Activated CD8-positive, alpha-beta T cell treated with anti-CD3 and anti-CD28 coated beads for 36 hours (primary cell): Measurements from ENCODE around the gene LANCL2. TPM values are rescaled to one million over a fixed set of nuclear protein-coding genes. Genes with fewer than 3 reads are reported as not detected.

ENCODE experiments used
- ATAC-seq: fragments of 200-7000 bp; cut with Tn5 transposase; one replicate; pipeline ENCODE4 v1.10.0; 2021; ENCODE audit warnings: mild to moderate bottlenecking, moderate library complexity
- CTCF ChIA-PET: fragments of 350-600 bp; sonication (Branson Sonifier 250); formaldehyde crosslinking; loops from one replicate; lab custom pipeline; 2021; ENCODE audit warnings: antibody characterized with exemption; lab: Charles Lee
- POLR2A ChIA-PET: fragments of 350-600 bp; sonication (Branson Sonifier 250); formaldehyde crosslinking; loops from one replicate; lab custom pipeline; 2021; ENCODE audit warnings: antibody characterized with exemption; lab: Charles Lee
- DNase-seq: peaks from one replicate; pipeline ENCODE4 v3.0.0-alpha.2; 2020
- H3K27ac Mint-ChIP-seq: one replicate; pipeline ENCODE4 v1.8.0; 2021; ENCODE audit warnings: mild to moderate bottlenecking, mixed read lengths
- H3K27me3 Mint-ChIP-seq: one replicate; pipeline ENCODE4 v1.8.0; 2021; ENCODE audit warnings: mixed read lengths
- H3K36me3 Mint-ChIP-seq: one replicate; pipeline ENCODE4 v1.8.0; 2021; ENCODE audit warnings: low read depth, mixed read lengths
- H3K4me1 Mint-ChIP-seq: one replicate; pipeline ENCODE4 v1.8.0; 2021; ENCODE audit warnings: low read depth, mixed read lengths
- H3K4me3 Mint-ChIP-seq: one replicate; pipeline ENCODE4 v1.8.0; 2021; ENCODE audit warnings: mild to moderate bottlenecking, moderate library complexity, mixed read lengths
- H3K9me3 Mint-ChIP-seq: one replicate; pipeline ENCODE4 v1.8.0; 2021; ENCODE audit warnings: mixed read lengths
- intact Hi-C: fragments of 100-400 bp; cut with micrococcal nuclease; formaldehyde crosslinking; loops from one replicate; pipeline ENCODE4 v1.10.0; 2022
- total RNA-seq, 2 experiments: library from RNA; stranded (reverse); gene quantifications; one replicate each; pipeline ENCODE4 v1.2.3, GENCODE V29; 2021
- TF ChIP-seq, protein P1 (sequence below): fragments of 200-600 bp; IDR thresholded peaks from one replicate; pipeline ENCODE4 v1.8.0; 2022; ENCODE audit warnings: antibody characterized with exemption, mild to moderate bottlenecking

LANCL2 gene
- total RNA-seq, 2 experiments from 2014 or later, result 10.7 to 10.8 TPM

GRCh38 chr7:55425141-55425752, 60.1 kb downstream of the LANCL2 start:
- Mint-ChIP-seq H3K4me1 (peaks cover 9% of the 10 kb centered on the region), H3K4me3 (no peak overlapping the region), H3K27me3 (no peaks in the 10 kb centered on the region), H3K36me3 (peaks cover 11% of the 10 kb centered on the region), H3K9me3 (no peaks in the 10 kb centered on the region), H3K27ac (no peak overlapping the region)
- ATAC-seq, result no peak
- intact Hi-C loops, result no loop called here
- ChIA-PET CTCF (interaction anchor here (2.8 kb wide), 1 partner anchor 10 kb away, joined by 19 read pairs; no protein-coding TSS in a partner anchor), POLR2A (interaction anchor here (0.5 to 1.2 kb wide), 2 partner anchors 18 to 561 kb away, joined by 3 read pairs; no protein-coding TSS in a partner anchor)
- DNase-seq, result no peak
- TF ChIP-seq, protein P1, sequence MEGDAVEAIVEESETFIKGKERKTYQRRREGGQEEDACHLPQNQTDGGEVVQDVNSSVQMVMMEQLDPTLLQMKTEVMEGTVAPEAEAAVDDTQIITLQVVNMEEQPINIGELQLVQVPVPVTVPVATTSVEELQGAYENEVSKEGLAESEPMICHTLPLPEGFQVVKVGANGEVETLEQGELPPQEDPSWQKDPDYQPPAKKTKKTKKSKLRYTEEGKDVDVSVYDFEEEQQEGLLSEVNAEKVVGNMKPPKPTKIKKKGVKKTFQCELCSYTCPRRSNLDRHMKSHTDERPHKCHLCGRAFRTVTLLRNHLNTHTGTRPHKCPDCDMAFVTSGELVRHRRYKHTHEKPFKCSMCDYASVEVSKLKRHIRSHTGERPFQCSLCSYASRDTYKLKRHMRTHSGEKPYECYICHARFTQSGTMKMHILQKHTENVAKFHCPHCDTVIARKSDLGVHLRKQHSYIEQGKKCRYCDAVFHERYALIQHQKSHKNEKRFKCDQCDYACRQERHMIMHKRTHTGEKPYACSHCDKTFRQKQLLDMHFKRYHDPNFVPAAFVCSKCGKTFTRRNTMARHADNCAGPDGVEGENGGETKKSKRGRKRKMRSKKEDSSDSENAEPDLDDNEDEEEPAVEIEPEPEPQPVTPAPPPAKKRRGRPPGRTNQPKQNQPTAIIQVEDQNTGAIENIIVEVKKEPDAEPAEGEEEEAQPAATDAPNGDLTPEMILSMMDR, result no peak

GRCh38 chr7:55426676-55427075, 61.5 kb downstream of the LANCL2 start:
- ChIA-PET CTCF (interaction anchor here (1.5 kb wide), 1 partner anchor 11 kb away, joined by 6 read pairs; no protein-coding TSS in a partner anchor), POLR2A (no interaction called here)
- TF ChIP-seq, protein P1, result no peak
- Mint-ChIP-seq H3K4me3 (no peak overlapping the region), H3K36me3 (peaks cover 11% of the 10 kb centered on the region), H3K4me1 (peaks cover 9% of the 10 kb centered on the region), H3K27ac (no peak overlapping the region), H3K9me3 (no peaks in the 10 kb centered on the region), H3K27me3 (no peaks in the 10 kb centered on the region)
- DNase-seq (no peak), ATAC-seq (no peak)
- intact Hi-C loops, result no loop called here

GRCh38 chr7:55427342-55427741, 62.2 kb downstream of the LANCL2 start:
- H3K4me1 Mint-ChIP-seq, result peaks cover 9% of the 10 kb centered on the region
- ATAC-seq, result no peak
- ChIA-PET POLR2A (no interaction called here), CTCF (interaction anchor here (1.5 kb wide), 1 partner anchor 12 kb away, joined by 6 read pairs; no protein-coding TSS in a partner anchor)
- H3K9me3 Mint-ChIP-seq, result no peaks in the 10 kb centered on the region
- peak overlapping the region; percentile 18 for H3K27ac Mint-ChIP-seq
- peaks cover 11% of the 10 kb centered on the region for H3K36me3 Mint-ChIP-seq
- TF ChIP-seq, protein P1, result no peak
- no peaks in the 10 kb centered on the region for H3K27me3 Mint-ChIP-seq
- intact Hi-C loops, result no loop called here
- no peak for DNase-seq
- no peak overlapping the region for H3K4me3 Mint-ChIP-seq

- Mint-ChIP-seq H3K36me3 (peaks cover 11% of the 10 kb centered on the region), H3K9me3 (no peaks in the 10 kb centered on the region), H3K4me3 (no peak overlapping the region), H3K27me3 (no peaks in the 10 kb centered on the region), H3K27ac (peak overlapping the region; percentile 18), H3K4me1 (peaks cover 12% of the 10 kb centered on the region)
- TF ChIP-seq, protein P1, result no peak
- DNase-seq (no peak), ATAC-seq (no peak)
- CTCF ChIA-PET, result interaction anchor here (1.5 kb wide), 1 partner anchor 12 kb away, joined by 6 read pairs; no protein-coding TSS in a partner anchor
- POLR2A ChIA-PET, result no interaction called here
- intact Hi-C loops, result no loop called here
These were observed 62.7 kb downstream of the LANCL2 start for GRCh38 chr7:55427800-55428199.

GRCh38 chr7:55429835-55430499, 64.8 kb downstream of the LANCL2 start:
- Mint-ChIP-seq H3K36me3 (peaks cover 11% of the 10 kb centered on the region), H3K4me1 (peaks cover 19% of the 10 kb centered on the region), H3K9me3 (no peaks in the 10 kb centered on the region), H3K4me3 (no peak overlapping the region), H3K27ac (no peak overlapping the region), H3K27me3 (no peaks in the 10 kb centered on the region)
- intact Hi-C loops, result loop anchor here (5.0 kb wide), 1 partner anchor 167 kb away; no protein-coding TSS in a partner anchor
- POLR2A ChIA-PET, result no interaction called here
- ATAC-seq, result no peak
- DNase-seq, result no peak
- CTCF ChIA-PET, result interaction anchor here (1.2 kb wide), 1 partner anchor 14 kb away, joined by 4 read pairs; no protein-coding TSS in a partner anchor
- TF ChIP-seq, protein P1, result no peak
